GM19351 (cell line): ENCODE data around the gene ANKRD17.
A peak's percentile ranks its signal among the peaks of the same experiment; 100 is the strongest.
"Not testable (repeated sequence)": the region's sequence is repeated elsewhere in the genome, so short reads cannot be mapped to it uniquely, and the experiment has no call there.

Experiments
- ATAC-seq: cut with Tn5 transposase; IDR thresholded peaks from one replicate; pipeline ENCODE4 v1.9.1; 2021; ENCODE audit warnings: mild to moderate bottlenecking, moderate library complexity; ENCODE audit not compliant: unreplicated experiment

ANKRD17 gene

DNA sequence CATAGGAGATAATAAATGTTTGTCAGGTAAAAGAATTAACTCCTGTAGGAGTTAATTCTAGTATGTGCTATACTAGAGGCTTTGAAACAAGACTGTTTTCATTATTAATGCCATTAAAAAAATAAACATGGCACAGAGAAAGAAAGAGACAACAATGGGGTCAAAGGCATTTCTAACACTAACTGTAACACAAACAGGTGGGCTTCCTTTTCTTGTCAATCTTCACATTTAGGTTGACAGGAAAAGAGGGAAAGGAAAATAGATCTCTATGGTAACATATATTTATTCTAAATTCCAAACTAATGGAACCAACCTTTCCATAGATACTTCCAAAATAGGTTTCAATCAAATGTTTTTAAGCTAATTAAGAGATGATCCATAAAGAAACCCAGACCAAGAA, 9.8 kb downstream of the ANKRD17 start:
- ATAC-seq = no peak

- ATAC-seq = no peak
Observed at GRCh38 chr4:73248416-73248815, 10.2 kb downstream of the ANKRD17 start.

DNA sequence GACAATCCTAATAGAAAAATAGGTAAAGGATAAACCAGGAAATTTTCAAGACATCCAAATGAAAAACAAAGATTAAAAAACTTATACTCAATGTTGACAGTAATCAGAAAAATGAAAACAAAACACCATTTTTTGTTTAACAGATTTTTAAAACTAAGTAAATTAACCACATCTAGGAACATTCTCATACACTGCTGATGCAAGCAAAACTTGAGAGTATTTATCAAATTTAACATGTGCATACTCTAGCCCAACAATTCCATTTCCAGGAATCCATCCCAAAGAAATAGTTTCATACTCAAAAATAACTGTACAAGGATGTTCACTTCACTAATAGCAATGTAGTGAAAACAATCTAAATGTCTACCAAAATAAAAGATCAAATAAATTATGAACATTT, 11.5 kb downstream of the ANKRD17 start:
- ATAC-seq = no peak

DNA sequence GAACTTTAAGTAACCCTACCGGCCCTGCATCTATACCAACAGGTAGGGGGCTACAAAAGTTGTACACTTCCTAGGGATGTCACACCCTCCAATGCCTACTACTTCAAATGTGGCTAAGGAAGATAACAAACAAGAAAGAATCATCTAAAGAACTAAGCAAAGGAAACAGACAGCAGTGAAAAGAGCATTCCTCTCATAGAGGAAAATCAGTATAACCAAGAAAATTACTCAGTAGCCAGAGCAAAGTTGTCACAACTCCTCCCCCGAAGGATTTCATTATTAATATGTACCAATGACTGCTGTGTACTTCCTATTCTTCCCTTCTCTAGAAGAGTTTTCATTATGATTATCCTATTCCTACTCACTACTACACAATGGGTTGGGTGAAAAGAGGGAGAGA, 12.6 kb downstream of the ANKRD17 start:
- ATAC-seq = no peak

DNA sequence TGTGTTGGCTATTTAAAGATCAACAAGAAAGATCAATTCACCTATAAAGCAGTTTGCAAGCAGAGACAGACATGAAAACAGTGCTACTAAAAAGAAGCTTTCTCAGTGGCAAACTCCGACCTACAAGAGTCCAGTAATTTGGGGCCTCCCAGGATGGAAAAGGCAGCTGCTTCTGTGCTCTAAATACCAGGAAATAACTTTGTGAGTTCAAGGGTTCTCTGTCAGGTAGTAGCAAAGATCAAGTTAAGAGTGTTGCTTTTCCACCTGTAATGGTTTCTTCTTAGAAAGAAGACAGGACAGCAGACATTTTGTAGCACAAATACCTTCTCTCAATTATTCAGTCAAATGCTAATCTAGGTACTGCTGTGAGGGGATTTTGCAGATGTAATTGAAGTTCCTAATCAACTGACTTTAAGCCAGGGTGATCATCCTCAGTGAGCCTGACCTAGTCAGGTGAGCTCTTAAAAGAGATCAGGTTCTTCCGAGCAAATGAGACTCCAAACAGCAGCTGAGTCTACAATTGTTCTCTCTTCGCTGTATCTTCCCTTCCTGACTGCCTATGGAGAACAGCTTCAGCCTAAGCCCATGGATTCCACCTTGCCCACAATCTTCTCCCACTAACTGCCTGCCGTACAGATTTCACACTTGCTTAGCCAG, 13.5 kb downstream of the ANKRD17 start:
- no peak for ATAC-seq

- ATAC-seq = no peak
Observed at GRCh38 chr4:73237044-73237443, 21.6 kb downstream of the ANKRD17 start.

- no peak for ATAC-seq
Observed at GRCh38 chr4:73236151-73236550, 22.4 kb downstream of the ANKRD17 start.

DNA sequence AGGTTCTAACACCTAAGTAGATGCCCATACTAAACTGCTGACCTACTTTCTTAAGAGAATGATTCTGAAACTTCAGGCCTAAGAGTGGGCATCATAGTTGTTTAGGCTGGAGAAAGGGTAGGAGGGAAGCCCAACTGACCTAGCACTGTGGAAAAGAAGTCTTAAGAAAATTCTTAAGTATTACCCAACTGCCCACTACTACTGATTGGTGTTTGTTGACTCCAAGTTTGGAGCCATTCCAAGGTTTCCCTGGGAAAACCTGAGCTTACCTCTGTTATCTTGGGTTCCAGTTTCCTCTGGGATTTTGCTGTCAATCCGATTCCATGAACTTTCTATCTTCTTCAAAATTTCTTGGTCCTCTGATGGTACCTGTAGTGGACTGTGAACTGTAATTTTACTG, 23.9 kb downstream of the ANKRD17 start:
- no peak for ATAC-seq

DNA sequence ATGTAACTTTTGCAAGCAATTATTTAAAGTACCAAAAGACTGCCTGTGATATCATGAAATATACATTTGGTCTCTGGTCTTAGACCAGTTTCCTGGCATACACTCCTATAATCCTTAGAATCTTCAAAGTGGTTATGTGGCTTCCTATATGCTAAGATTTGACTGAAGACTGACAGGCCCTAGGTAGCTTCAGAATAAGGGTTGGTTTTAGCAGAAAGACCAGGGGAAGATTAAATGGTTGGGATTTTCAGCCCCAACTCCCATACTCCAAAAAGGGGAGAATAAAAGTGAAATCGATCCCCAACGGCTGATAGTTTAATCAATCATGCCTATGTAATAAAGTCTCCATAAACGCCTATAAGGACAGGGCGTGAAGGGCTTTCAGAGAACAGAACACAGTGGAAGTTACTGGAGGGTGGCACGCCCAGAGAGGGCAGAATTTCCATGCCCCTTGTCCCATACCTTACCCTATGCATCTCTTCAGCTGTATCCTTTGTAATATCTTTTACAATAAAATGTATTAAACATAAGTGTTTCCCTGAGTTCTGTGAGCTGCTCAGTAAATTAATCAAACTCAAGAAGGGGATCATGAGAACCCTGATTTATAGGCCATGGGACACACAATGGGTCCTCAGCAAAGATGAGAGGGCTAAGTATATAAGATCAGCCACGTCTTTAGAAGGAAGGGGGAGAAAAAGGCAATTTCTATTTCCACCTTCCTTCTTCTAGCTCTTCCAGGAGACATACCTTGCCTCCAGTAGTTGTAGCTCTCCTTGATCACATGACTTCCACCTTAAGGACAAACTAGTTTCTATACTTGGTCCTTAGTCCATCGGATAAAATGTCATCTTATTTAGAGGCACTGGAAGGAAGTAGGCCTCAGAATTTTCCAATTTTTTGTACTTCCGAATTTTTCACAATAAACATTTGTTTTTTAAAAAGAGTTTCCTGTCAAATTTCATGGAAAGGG, 26.8 kb downstream of the ANKRD17 start:
- no peak for ATAC-seq

- ATAC-seq = no peak
Observed at GRCh38 chr4:73230865-73231517, 27.6 kb downstream of the ANKRD17 start.

GRCh38 chr4:73228800-73229199, 29.8 kb downstream of the ANKRD17 start:
- not testable (repeated sequence) for ATAC-seq

DNA sequence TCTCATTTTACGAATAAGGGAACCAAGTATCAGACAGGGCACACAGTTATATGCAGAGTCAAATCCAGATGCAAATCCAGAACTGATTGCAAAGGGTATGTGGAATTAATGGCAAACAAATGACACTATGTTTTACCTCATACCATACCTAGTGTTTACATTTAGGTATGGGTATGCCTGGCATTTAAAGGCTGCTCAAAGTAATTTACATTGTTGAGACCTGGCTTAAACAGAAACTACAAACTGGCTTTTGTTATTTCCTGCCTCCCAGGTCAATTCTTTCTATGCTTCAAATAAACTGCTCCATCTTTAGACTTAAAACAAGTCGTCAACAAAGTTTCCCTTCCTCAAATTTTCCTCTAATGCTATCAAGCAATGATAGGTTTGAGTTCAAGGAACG, 33.7 kb downstream of the ANKRD17 start:
- ATAC-seq = no peak

GRCh38 chr4:73223258-73223650, 35.3 kb downstream of the ANKRD17 start:
- no peak for ATAC-seq

DNA sequence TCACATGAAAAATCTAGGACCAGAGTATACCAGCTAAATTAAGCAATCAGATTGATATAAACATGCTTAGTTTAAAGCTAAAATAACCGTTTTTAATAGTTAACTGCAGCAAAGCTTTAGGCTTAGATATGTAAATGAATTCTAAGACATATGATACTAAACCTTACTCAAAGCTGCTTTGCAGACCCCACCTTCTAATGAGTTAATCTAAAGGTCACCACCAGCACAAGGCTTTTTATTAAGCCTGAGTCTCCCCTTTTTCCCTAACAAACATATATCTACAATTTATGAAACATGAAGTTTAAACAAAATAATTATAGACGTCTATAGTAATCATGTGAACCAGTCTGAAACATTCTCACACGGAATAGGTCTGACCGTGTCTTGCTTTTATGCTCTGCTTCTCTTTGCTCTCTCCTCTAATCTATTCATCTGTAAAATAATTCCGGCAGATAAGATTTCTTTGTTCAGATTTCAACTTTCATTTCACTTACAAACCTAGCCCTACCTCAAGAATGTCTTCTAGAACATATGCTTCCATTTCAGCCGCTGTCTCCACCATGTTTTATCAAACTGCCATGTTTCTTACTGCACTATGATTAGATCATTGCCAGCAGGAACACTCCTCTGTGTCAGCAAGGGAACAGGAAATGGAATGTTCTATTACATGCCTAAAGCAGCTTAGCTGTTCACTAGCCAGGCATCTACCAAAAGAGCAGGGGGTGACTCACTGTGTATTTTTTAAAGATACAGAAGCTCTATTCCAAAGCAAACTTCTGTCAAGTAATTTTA, 35.9 kb downstream of the ANKRD17 start:
- ATAC-seq = peak; percentile 96

DNA sequence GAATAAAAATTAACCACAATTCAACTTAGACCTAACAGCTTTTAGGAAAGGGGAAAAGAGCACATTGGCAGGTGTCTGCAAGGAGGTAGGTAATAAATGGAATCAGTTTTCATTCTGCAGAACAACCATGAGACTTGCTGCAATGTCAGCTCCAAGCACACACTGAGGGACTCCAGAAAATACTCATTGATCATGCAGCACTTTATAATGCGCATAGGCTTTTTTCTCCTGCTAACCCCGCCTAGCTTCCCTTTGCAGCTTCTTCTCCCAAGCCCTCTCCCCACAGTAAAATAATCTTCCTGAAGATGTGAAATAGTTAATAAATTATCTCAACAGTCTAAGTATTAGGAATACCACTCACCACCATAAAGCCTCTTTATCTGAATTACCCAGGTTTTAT, 36.9 kb downstream of the ANKRD17 start:
- ATAC-seq = no peak

DNA sequence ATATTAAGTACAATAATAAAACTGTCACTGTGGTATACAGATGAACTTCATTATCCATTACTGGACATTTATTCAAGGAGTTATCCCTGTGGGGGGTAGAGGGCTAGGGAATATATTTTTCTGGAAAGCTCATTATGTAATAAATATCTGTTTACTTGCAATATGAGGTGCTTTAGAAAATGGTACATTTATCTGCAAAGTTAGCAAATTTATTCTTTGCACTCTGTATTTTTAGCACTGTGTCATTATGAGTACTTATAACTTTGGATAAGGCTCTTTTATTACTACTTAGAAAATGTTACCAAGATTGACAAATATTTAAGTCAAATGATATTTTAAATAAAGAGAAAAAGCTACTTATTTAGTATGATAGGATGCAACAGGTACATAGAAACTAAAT, 37.8 kb downstream of the ANKRD17 start:
- ATAC-seq = no peak

- ATAC-seq = no peak
Observed at GRCh38 chr4:73213916-73214653, 44.5 kb downstream of the ANKRD17 start.

- ATAC-seq = no peak
Observed at GRCh38 chr4:73212982-73213730, 45.4 kb downstream of the ANKRD17 start.

- no peak for ATAC-seq
Observed at GRCh38 chr4:73211968-73212367, 46.6 kb downstream of the ANKRD17 start.

DNA sequence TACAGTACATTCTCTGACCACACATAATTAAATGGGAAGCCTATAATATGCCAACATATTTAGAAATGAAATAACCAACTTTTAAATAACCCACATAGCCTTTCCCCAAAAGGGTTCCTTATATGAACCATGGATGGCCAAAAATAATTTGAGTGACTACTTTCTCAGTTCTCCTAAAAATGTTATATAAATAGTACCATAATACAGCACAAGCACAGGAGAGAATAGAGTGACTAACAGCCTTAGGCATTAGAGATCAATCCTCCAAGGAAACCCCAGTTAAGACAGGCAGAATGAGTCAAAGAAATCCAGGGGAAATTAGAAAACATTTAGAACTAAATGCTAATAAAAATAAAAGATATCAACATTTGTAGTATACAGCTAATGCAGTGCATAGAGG, 50.2 kb downstream of the ANKRD17 start:
- no peak for ATAC-seq
